Endodermal cell (in vitro differentiated cells): ENCODE results near the gene CRMP1. TPM values are rescaled to one million over a fixed set of nuclear protein-coding genes. Genes with fewer than 3 reads are reported as not detected.
A peak's percentile ranks its signal among the peaks of the same experiment; 100 is the strongest.

Experiments
- DNase-seq: peaks from one replicate; pipeline ENCODE4 v3.0.0-alpha.2; 2017
- H3K27ac ChIP-seq: 2 replicates; pipeline ENCODE4 v1.5.1; 2013; ENCODE audit warnings: mild to moderate bottlenecking, low read depth, low read length, moderate library complexity
- H3K27me3 ChIP-seq: 2 replicates; pipeline ENCODE4 v1.6.1; 2013; ENCODE audit warnings: mild to moderate bottlenecking, low read length, moderate library complexity; ENCODE audit not compliant: insufficient read depth, control insufficient read depth, poor library complexity, severe bottlenecking
- H3K36me3 ChIP-seq: 2 replicates; pipeline ENCODE4 v1.7.0; 2013; ENCODE audit warnings: mild to moderate bottlenecking, low read length, moderate library complexity; ENCODE audit not compliant: control insufficient read depth, insufficient read depth
- H3K4me1 ChIP-seq: one replicate; pipeline ENCODE4 v1.7.0; 2013; ENCODE audit warnings: low read length; ENCODE audit not compliant: control insufficient read depth, insufficient read depth
- H3K4me3 ChIP-seq: 2 replicates; pipeline ENCODE4 v1.5.1; 2013; ENCODE audit warnings: mild to moderate bottlenecking, low read length, moderate library complexity
- H3K9ac ChIP-seq: 2 replicates; pipeline ENCODE4 v1.6.1; 2013; ENCODE audit warnings: mild to moderate bottlenecking, low read length, moderate library complexity; ENCODE audit not compliant: poor library complexity, severe bottlenecking; ENCODE audit errors: extremely low read depth
- H3K9me3 ChIP-seq: 2 replicates; pipeline ENCODE4 v1.6.1; 2013; ENCODE audit warnings: mild to moderate bottlenecking, low read length, moderate library complexity; ENCODE audit not compliant: control insufficient read depth
- H3K27ac Mint-ChIP-seq: 2 replicates; pipeline ENCODE4 v1.8.0; 2020; ENCODE audit warnings: mixed read lengths
- H3K27me3 Mint-ChIP-seq: 2 replicates; pipeline ENCODE4 v1.8.0; 2021; ENCODE audit warnings: mild to moderate bottlenecking, mixed read lengths; ENCODE audit not compliant: insufficient read depth
- H3K36me3 Mint-ChIP-seq: 2 replicates; pipeline ENCODE4 v1.8.0; 2020; ENCODE audit warnings: low read depth, mixed read lengths
- H3K4me1 Mint-ChIP-seq: 2 replicates; pipeline ENCODE4 v1.8.0; 2020; ENCODE audit warnings: mixed read lengths
- H3K4me3 Mint-ChIP-seq: 2 replicates; pipeline ENCODE4 v1.8.0; 2020; ENCODE audit warnings: mild to moderate bottlenecking, moderate library complexity, mixed read lengths
- H3K9me3 Mint-ChIP-seq: 2 replicates; pipeline ENCODE4 v1.8.0; 2020; ENCODE audit warnings: mild to moderate bottlenecking, mixed read lengths
- WGBS, 2 experiments: methylation state at CpG; one replicate each; pipeline versions ENCODE4 v1.1.5 to v1.1.7; 2013; ENCODE audit warnings: missing lambda C conversion rate in 2 of 2, mixed read lengths in 1 of 2; ENCODE audit not compliant: insufficient coverage in 1 of 2, insufficient read length in 1 of 2; 5-methylcytosine and 5-hydroxymethylcytosine counted together
- total RNA-seq, 2 donors: library from RNA; stranded (reverse); fragmentation: NEBNext Ultra II Directional in 1 of 2; extraction: Animal tissue kit (Norgen Biotek cat#: 25700) in 1 of 2; gene quantifications; 2 replicates in 1 of 2; 3 replicates in 1 of 2; pipeline ENCODE4 v1.2.1, GENCODE V29; 2021
- TF ChIP-seq, protein P1 (sequence below): fragments of 200-600 bp; sonication (generic); conservative IDR thresholded peaks from 2 replicates; pipeline ENCODE4 v1.5.0; 2021; ENCODE audit warnings: antibody characterized with exemption, mild to moderate bottlenecking

CRMP1 gene
- total RNA-seq, 2 donors from 2014 or later = 40.0 to 64.9 TPM

DNA sequence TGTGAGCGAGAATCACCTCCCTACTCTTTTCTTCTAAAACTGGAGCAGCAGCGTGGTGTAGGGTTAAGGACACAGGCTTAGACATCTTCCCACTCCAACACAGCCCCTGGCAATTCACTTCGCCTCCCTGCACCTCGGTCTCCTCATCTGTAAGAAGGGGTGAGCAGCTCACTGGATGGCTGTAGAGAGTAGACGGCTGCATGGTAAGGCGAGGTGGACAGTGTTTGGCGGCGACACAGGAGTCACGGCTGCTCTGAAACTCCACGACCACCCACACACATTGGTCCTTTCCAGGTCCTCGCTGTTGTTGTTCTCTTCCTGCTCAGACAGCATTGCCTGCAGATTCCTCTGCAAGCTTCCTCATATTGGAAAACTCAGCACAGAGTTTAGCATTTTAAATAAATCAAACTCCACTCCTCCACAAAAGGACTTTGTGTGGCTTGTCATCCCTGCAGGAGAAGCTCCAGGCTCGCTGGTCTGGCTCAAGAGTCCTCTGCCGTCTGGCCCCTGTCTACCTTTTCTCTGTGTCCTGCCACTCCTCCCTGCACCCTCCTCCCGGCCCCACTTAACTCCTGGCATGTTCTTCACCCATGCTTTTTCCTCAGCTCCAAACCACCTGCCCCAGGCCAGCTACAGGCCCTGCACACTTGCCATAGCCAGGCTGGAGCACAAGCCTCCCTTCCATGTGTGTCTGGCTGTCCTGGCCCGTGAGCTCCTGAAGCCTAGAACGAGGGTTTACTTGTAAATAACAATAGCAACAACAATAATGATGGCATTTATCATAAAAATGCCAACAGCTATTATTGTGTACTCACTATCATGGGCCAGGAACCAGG lies 41.3 kb upstream of the CRMP1 start:
- WGBS, 2 experiments = 84 to 88% methylated on average over 13 to 16 of the region's 16 CpGs
- Mint-ChIP-seq H3K4me1 (peaks cover 12% of the 10 kb centered on the region), H3K9me3 (no peaks in the 10 kb centered on the region), H3K27me3 (peaks cover 14% of the 10 kb centered on the region), H3K36me3 (no peaks in the 10 kb centered on the region), H3K27ac (no peak overlapping the region), H3K4me3 (no peak overlapping the region)
- no peaks in the 10 kb centered on the region for H3K27me3 ChIP-seq
- no peaks in the 10 kb centered on the region for H3K36me3 ChIP-seq
- peak; percentile 38 for DNase-seq
- no peaks in the 10 kb centered on the region for H3K4me1 ChIP-seq
- H3K9me3 ChIP-seq = no peaks in the 10 kb centered on the region
- no peak overlapping the region for H3K4me3 ChIP-seq
- no peak overlapping the region for H3K27ac ChIP-seq
- H3K9ac ChIP-seq = no peak overlapping the region
- TF ChIP-seq, protein P1, sequence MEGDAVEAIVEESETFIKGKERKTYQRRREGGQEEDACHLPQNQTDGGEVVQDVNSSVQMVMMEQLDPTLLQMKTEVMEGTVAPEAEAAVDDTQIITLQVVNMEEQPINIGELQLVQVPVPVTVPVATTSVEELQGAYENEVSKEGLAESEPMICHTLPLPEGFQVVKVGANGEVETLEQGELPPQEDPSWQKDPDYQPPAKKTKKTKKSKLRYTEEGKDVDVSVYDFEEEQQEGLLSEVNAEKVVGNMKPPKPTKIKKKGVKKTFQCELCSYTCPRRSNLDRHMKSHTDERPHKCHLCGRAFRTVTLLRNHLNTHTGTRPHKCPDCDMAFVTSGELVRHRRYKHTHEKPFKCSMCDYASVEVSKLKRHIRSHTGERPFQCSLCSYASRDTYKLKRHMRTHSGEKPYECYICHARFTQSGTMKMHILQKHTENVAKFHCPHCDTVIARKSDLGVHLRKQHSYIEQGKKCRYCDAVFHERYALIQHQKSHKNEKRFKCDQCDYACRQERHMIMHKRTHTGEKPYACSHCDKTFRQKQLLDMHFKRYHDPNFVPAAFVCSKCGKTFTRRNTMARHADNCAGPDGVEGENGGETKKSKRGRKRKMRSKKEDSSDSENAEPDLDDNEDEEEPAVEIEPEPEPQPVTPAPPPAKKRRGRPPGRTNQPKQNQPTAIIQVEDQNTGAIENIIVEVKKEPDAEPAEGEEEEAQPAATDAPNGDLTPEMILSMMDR = no peak

DNA sequence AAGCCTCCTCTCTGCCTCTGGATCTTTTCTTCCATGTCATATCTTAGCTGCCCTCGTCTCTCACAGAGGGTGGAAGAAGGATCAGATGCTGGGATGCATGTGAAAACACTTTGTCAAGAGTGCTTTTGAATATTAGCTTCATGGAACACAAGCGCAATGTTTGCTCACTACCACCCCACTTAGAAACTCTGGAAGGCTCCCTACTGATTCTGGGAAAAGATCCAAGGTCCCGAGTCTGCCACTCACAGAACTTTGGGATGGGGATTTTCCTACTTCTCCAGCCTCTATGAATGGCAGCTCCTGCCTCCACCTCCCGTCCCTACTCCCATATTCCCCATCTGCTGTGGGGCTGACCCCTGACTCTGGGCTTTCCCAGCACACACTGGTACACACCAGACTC lies 40.2 kb upstream of the CRMP1 start:
- no peak overlapping the region for H3K4me3 ChIP-seq
- H3K4me1 ChIP-seq = no peaks in the 10 kb centered on the region
- Mint-ChIP-seq H3K36me3 (no peaks in the 10 kb centered on the region), H3K27ac (no peak overlapping the region), H3K4me1 (peaks cover 10% of the 10 kb centered on the region), H3K27me3 (peaks cover 13% of the 10 kb centered on the region), H3K4me3 (no peak overlapping the region), H3K9me3 (no peaks in the 10 kb centered on the region)
- H3K27me3 ChIP-seq = no peaks in the 10 kb centered on the region
- WGBS, 2 experiments = 87 to 90% methylated on average over 3 to 4 of the region's 4 CpGs
- TF ChIP-seq, protein P1 = no peak
- H3K9ac ChIP-seq = no peak overlapping the region
- no peak overlapping the region for H3K27ac ChIP-seq
- no peaks in the 10 kb centered on the region for H3K36me3 ChIP-seq
- H3K9me3 ChIP-seq = no peaks in the 10 kb centered on the region
- no peak for DNase-seq

- Mint-ChIP-seq H3K4me3 (no peak overlapping the region), H3K36me3 (no peaks in the 10 kb centered on the region), H3K9me3 (no peaks in the 10 kb centered on the region), H3K27me3 (peaks cover 11% of the 10 kb centered on the region), H3K4me1 (peaks cover 17% of the 10 kb centered on the region), H3K27ac (no peak overlapping the region)
- H3K36me3 ChIP-seq = no peaks in the 10 kb centered on the region
- DNase-seq = peak; percentile 51
- TF ChIP-seq, protein P1 = no peak
- no peak overlapping the region for H3K9ac ChIP-seq
- no peaks in the 10 kb centered on the region for H3K4me1 ChIP-seq
- H3K9me3 ChIP-seq = no peaks in the 10 kb centered on the region
- H3K4me3 ChIP-seq = no peak overlapping the region
- WGBS, 2 experiments = 83 to 95% methylated on average over 8 to 12 of the region's 12 CpGs
- no peak overlapping the region for H3K27ac ChIP-seq
- H3K27me3 ChIP-seq = no peaks in the 10 kb centered on the region
These were observed 39.2 kb upstream of the CRMP1 start for GRCh38 chr4:5932035-5932568.
